ENCODE results near the gene GPATCH8. TPM values are rescaled to one million over a fixed set of nuclear protein-coding genes. Genes with fewer than 3 reads are reported as not detected.
A peak's percentile ranks its signal among the peaks of the same experiment; 100 is the strongest.

GPATCH8 gene
- total RNA-seq, 1 donor from 2014 or later, result 39.0 TPM

- TF ChIP-seq POLR2AphosphoS5 (IDR thresholded peaks at IDR 0.05; ENCODE audit: insufficient read depth in 1 of 2, low read depth in 1 of 2), result no peak
- TF ChIP-seq POLR2A (IDR thresholded peaks at IDR 0.05), result no peak
- no peak for TF ChIP-seq CTCF (IDR thresholded peaks at IDR 0.05)
- Histone ChIP-seq H3K27ac (no peak overlapping the region), H3K9me3 (no peaks in the 10 kb centered on the region), H3K4me1 (peaks cover 9% of the 10 kb centered on the region), H3K4me3 (no peak overlapping the region), H3K27me3 (no peaks in the 10 kb centered on the region), H3K36me3 (peaks cover 0 to 38% of the 10 kb centered on the region in 2 donors)
- intact Hi-C loops (cut with DNase I), result no loop called here
- DNase-seq (ENCODE audit: extremely low spot score in 2 of 2), result no peak
These were observed 66.9 kb downstream of the GPATCH8 start for GRCh38 chr17:44436336-44436735.

GRCh38 chr17:44432254-44433157 is 70.7 kb downstream of the GPATCH8 start:
- no peak for DNase-seq (ENCODE audit: extremely low spot score in 2 of 2)
- Histone ChIP-seq H3K4me1 (no peaks in the 10 kb centered on the region), H3K36me3 (peaks cover 0 to 49% of the 10 kb centered on the region in 2 donors), H3K4me3 (no peak overlapping the region), H3K27me3 (no peaks in the 10 kb centered on the region), H3K27ac (no peak overlapping the region), H3K9me3 (no peaks in the 10 kb centered on the region)
- intact Hi-C loops (cut with DNase I), result no loop called here
- TF ChIP-seq POLR2A (IDR thresholded peaks at IDR 0.05) (no peak), POLR2AphosphoS5 (IDR thresholded peaks at IDR 0.05; ENCODE audit: insufficient read depth in 1 of 2, low read depth in 1 of 2) (no peak), CTCF (IDR thresholded peaks at IDR 0.05) (no peak)

- DNase-seq (ENCODE audit: extremely low spot score in 2 of 2), result no peak
- Histone ChIP-seq H3K9me3 (no peaks in the 10 kb centered on the region), H3K4me1 (no peaks in the 10 kb centered on the region), H3K27me3 (no peaks in the 10 kb centered on the region), H3K4me3 (no peak overlapping the region), H3K27ac (no peak overlapping the region), H3K36me3 (peaks cover 3 to 8% of the 10 kb centered on the region in 2 donors)
- intact Hi-C loops (cut with DNase I), result no loop called here
- no peak for TF ChIP-seq POLR2AphosphoS5 (IDR thresholded peaks at IDR 0.05; ENCODE audit: insufficient read depth in 1 of 2, low read depth in 1 of 2)
- no peak for TF ChIP-seq POLR2A (IDR thresholded peaks at IDR 0.05)
- TF ChIP-seq CTCF (IDR thresholded peaks at IDR 0.05), result no peak
These were observed 78.3 kb downstream of the GPATCH8 start for GRCh38 chr17:44424828-44425461.

GRCh38 chr17:44417553-44417952 is 85.7 kb downstream of the GPATCH8 start:
- H3K36me3 ChIP-seq, result peaks cover 3 to 34% of the 10 kb centered on the region in 2 donors
- no peak overlapping the region for H3K27ac ChIP-seq
- H3K4me3 ChIP-seq, result no peak overlapping the region
- no peaks in the 10 kb centered on the region for H3K9me3 ChIP-seq
- no peaks in the 10 kb centered on the region for H3K27me3 ChIP-seq
- TF ChIP-seq POLR2AphosphoS5 (IDR thresholded peaks at IDR 0.05; ENCODE audit: insufficient read depth in 1 of 2, low read depth in 1 of 2) (peak in 1 of 2 donors; percentile 74), CTCF (IDR thresholded peaks at IDR 0.05) (no peak), POLR2A (IDR thresholded peaks at IDR 0.05) (no peak)
- intact Hi-C loops (cut with DNase I), result no loop called here
- no peaks in the 10 kb centered on the region for H3K4me1 ChIP-seq
- DNase-seq (ENCODE audit: extremely low spot score in 2 of 2), result no peak
